Nephron (organoid): ENCODE measurements around the gene FCGR3B.
"Not testable (repeated sequence)": the region's sequence is repeated elsewhere in the genome, so short reads cannot be mapped to it uniquely, and the experiment has no call there.

ENCODE experiments used
- H3K27ac Mint-ChIP-seq, 3 experiments: 2 replicates each; pipeline ENCODE4 v1.8.0; 2020; ENCODE audit warnings: mixed read lengths in 3 of 3, mild to moderate bottlenecking in 2 of 3, moderate library complexity in 1 of 3
- H3K27me3 Mint-ChIP-seq: 2 replicates; pipeline ENCODE4 v1.8.0; 2021; ENCODE audit warnings: low read depth, mild to moderate bottlenecking, moderate library complexity, mixed read lengths
- H3K36me3 Mint-ChIP-seq: 2 replicates; pipeline ENCODE4 v1.8.0; 2020; ENCODE audit warnings: low read depth, mixed read lengths
- H3K4me1 Mint-ChIP-seq: 2 replicates; pipeline ENCODE4 v1.8.0; 2020; ENCODE audit warnings: mixed read lengths
- H3K4me3 Mint-ChIP-seq, 3 experiments: 2 replicates each; pipeline ENCODE4 v1.8.0; 2020; ENCODE audit warnings: mild to moderate bottlenecking in 3 of 3, mixed read lengths in 3 of 3, moderate library complexity in 2 of 3
- H3K9me3 Mint-ChIP-seq: 2 replicates; pipeline ENCODE4 v1.8.0; 2020; ENCODE audit warnings: mixed read lengths
- CTCF ChIP-seq, 3 experiments: fragments of 200-600 bp; sonication (generic); IDR thresholded peaks; one replicate each; pipeline ENCODE4 v1.5.0; 2021; ENCODE audit warnings: antibody characterized with exemption in 3 of 3; ENCODE audit not compliant: unreplicated experiment in 3 of 3

Gene FCGR3B

GRCh38 chr1:161662684-161663339 is 31.8 kb upstream of the FCGR3B start, which contains the start of gene FCGR2B:
TSS of gene FCGR2B (plus strand) at chr1:161663143. CDS start at chr1:161663242, 99 bp downstream.
- H3K9me3 Mint-ChIP-seq, H3K4me1 Mint-ChIP-seq, H3K36me3 Mint-ChIP-seq, H3K4me3 Mint-ChIP-seq, H3K27ac Mint-ChIP-seq, H3K27me3 Mint-ChIP-seq: not testable (repeated sequence)

GRCh38 chr1:161661660-161662311 is 30.8 kb upstream of the FCGR3B start:
- not testable (repeated sequence) for H3K36me3 Mint-ChIP-seq, H3K27ac Mint-ChIP-seq, H3K4me1 Mint-ChIP-seq, H3K9me3 Mint-ChIP-seq, H3K27me3 Mint-ChIP-seq, H3K4me3 Mint-ChIP-seq

GRCh38 chr1:161658524-161658923 is 27.5 kb upstream of the FCGR3B start:
- H3K36me3 Mint-ChIP-seq, H3K4me3 Mint-ChIP-seq, H3K27me3 Mint-ChIP-seq, H3K4me1 Mint-ChIP-seq, H3K9me3 Mint-ChIP-seq, H3K27ac Mint-ChIP-seq: not testable (repeated sequence)

- H3K4me1 Mint-ChIP-seq, H3K27me3 Mint-ChIP-seq, H3K9me3 Mint-ChIP-seq, H3K27ac Mint-ChIP-seq, H3K36me3 Mint-ChIP-seq, H3K4me3 Mint-ChIP-seq: not testable (repeated sequence)
Observed at GRCh38 chr1:161653971-161654370, 23.0 kb upstream of the FCGR3B start.

- not testable (repeated sequence) for H3K4me1 Mint-ChIP-seq, H3K4me3 Mint-ChIP-seq, H3K27me3 Mint-ChIP-seq, H3K9me3 Mint-ChIP-seq, H3K27ac Mint-ChIP-seq, H3K36me3 Mint-ChIP-seq
Observed at GRCh38 chr1:161653541-161653940, 22.6 kb upstream of the FCGR3B start.

- H3K4me1 Mint-ChIP-seq: not testable (repeated sequence)
Observed at GRCh38 chr1:161647507-161648360, 16.8 kb upstream of the FCGR3B start.

GRCh38 chr1:161644855-161645254 is 13.9 kb upstream of the FCGR3B start:
- H3K36me3 Mint-ChIP-seq, H3K4me1 Mint-ChIP-seq, H3K4me3 Mint-ChIP-seq, H3K9me3 Mint-ChIP-seq, H3K27me3 Mint-ChIP-seq, H3K27ac Mint-ChIP-seq: not testable (repeated sequence)

More at GRCh38 chr1:161647507-161648360, 16.8 kb upstream of the FCGR3B start:
- peak; percentile 51 to 58 (median 56) for TF ChIP-seq CTCF (IDR thresholded peaks at IDR 0.05; ENCODE audit: unreplicated experiment in 3 of 3)
- H3K9me3 Mint-ChIP-seq, H3K27ac Mint-ChIP-seq, H3K36me3 Mint-ChIP-seq, H3K27me3 Mint-ChIP-seq, H3K4me3 Mint-ChIP-seq: not testable (repeated sequence)

GRCh38 chr1:161643481-161644208 is 12.7 kb upstream of the FCGR3B start:
- H3K27ac Mint-ChIP-seq, H3K4me3 Mint-ChIP-seq, H3K9me3 Mint-ChIP-seq, H3K4me1 Mint-ChIP-seq, H3K36me3 Mint-ChIP-seq, H3K27me3 Mint-ChIP-seq: not testable (repeated sequence)

- not testable (repeated sequence) for H3K4me3 Mint-ChIP-seq
Observed at GRCh38 chr1:161642697-161643096, 11.7 kb upstream of the FCGR3B start.

GRCh38 chr1:161639203-161639602 is 8.2 kb upstream of the FCGR3B start:
- H3K27me3 Mint-ChIP-seq, H3K27ac Mint-ChIP-seq, H3K36me3 Mint-ChIP-seq, H3K4me3 Mint-ChIP-seq, H3K9me3 Mint-ChIP-seq, H3K4me1 Mint-ChIP-seq: not testable (repeated sequence)

More at GRCh38 chr1:161642697-161643096, 11.7 kb upstream of the FCGR3B start:
- not testable (repeated sequence) for H3K27me3 Mint-ChIP-seq, H3K4me1 Mint-ChIP-seq, H3K27ac Mint-ChIP-seq, H3K9me3 Mint-ChIP-seq, H3K36me3 Mint-ChIP-seq
- peak in 1 of 3 experiments; percentile 15 for TF ChIP-seq CTCF (IDR thresholded peaks at IDR 0.05; ENCODE audit: unreplicated experiment in 3 of 3)

- H3K27me3 Mint-ChIP-seq, H3K4me3 Mint-ChIP-seq, H3K9me3 Mint-ChIP-seq, H3K27ac Mint-ChIP-seq, H3K36me3 Mint-ChIP-seq, H3K4me1 Mint-ChIP-seq: not testable (repeated sequence)
Observed at GRCh38 chr1:161638251-161638993, 7.4 kb upstream of the FCGR3B start.

- not testable (repeated sequence) for H3K36me3 Mint-ChIP-seq, H3K4me3 Mint-ChIP-seq, H3K27me3 Mint-ChIP-seq, H3K4me1 Mint-ChIP-seq, H3K27ac Mint-ChIP-seq, H3K9me3 Mint-ChIP-seq
Observed at GRCh38 chr1:161636976-161637375, 6.0 kb upstream of the FCGR3B start.
